Measurements from ENCODE around the gene RNF43.

RNF43 gene

DNA sequence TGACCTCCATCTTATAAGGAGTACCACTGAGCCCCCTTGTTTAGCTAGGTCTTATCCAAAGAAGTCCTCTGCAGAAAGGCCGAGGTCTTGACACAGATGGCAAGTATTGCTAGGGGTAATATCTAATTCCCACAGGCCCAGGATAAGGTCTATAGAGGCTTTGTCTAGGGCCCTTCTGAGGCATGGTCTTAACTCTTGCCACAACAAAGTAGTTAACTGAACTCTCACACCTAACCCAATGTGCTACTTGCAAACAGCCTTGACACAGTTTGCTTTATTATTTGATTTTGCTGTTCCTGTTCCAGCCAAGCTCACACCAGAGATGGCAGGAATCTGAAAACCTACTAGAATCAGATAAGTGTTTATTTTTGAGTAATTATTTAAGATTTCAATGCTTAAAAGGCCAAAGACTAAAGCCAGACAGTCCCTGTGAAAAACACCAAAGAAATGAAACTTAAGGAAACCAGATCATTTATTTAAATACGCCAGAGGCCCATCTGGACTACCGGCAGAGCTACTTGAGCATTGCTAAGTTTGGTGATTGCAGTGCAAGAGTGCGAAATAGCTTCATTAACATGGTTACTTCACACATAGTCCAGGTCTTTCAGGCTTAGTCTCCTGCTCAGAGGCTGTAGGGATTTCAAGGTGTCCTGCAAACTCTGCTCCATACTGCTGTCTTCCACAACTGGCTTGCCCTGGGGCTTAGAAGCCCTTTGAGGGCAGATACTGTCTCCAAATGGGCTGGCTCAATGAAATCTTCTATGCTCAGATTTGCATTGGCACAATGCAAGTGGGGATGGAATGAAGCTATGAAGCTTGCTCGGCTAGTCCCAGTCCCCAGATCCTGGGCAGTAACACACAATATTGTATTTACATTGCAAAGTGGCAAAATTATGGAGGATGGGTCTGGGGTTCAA, 36.9 kb downstream of the RNF43 start:
- no peak for DNase-seq

DNA sequence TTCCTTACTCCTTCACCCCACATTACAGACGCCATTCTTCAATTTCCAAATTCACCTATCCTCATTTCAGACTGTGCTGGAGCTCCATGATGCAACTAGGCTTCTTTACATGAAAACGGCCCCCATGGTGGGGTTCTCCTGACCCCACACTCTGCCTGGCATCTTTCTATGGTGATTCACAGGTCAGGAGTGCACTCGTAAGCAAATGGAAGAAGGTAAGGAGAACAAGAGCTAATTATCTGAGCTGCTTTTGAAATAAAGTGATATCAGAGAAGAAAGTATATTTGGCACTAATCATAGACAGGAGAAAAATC, 37.9 kb downstream of the RNF43 start:
- DNase-seq = no peak

GRCh38 chr17:58378733-58379510, 38.4 kb downstream of the RNF43 start:
- DNase-seq = no peak

DNA sequence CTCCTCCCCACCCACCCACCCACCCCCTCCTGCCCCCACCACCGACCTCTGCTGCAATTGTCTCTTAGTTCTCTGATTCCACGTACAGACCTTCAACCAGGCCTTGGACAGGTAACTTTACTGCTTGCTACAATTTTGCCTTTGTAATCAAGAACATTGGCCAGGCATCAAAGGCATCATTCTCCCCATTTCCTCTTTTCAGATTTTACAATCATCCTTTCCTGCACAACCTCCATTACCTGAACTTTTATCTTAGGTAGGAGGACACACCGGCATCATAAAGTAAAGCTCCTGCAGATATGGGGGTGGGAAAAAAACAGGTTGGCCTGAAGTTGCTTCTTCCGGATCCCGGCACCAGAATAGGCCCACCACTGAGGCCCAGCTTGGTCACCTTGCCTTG, 39.7 kb downstream of the RNF43 start:
- DNase-seq = no peak

- DNase-seq = no peak
Observed at GRCh38 chr17:58377093-58377601, 40.2 kb downstream of the RNF43 start.

GRCh38 chr17:58376472-58377000, 40.8 kb downstream of the RNF43 start:
- no peak for DNase-seq

GRCh38 chr17:58375811-58376210, 41.5 kb downstream of the RNF43 start:
- DNase-seq = no peak

DNA sequence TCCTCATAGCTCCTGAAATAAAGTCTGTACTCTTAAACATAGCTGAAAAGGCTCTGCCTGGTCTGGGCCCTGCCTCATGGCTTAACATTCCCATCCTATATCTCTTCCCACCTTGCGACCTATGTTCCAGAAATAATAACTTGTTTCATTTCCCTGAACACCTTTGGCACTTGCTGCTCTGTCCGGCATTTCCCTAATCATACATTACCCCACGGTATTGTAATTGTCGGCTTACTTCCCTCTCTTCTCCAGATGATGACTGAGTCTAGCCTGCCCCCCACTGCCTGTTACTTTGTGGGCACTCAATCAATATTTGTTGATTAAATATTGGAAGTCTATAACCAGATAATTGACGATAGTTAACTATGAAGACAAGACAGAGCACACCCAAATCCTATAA, 42.1 kb downstream of the RNF43 start:
- DNase-seq = no peak

DNA sequence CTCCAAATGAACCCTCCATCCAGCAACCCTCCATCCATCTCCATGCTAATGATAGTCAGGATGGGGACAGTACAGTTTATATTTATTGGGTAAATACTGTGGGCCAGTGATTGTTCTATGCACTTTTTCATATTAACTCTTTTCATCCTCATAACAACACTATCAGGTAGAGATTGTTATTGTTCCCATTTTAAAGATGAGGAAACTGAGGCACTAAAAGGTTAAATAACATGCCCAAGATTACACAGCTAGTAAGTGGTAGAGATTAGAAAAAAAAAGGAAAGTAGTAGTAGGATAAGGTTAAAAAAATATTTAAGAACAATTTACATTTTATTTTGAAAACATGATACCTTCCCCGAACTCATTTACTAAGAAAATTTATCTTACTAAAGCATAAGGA, 43.4 kb downstream of the RNF43 start:
- DNase-seq = no peak

DNA sequence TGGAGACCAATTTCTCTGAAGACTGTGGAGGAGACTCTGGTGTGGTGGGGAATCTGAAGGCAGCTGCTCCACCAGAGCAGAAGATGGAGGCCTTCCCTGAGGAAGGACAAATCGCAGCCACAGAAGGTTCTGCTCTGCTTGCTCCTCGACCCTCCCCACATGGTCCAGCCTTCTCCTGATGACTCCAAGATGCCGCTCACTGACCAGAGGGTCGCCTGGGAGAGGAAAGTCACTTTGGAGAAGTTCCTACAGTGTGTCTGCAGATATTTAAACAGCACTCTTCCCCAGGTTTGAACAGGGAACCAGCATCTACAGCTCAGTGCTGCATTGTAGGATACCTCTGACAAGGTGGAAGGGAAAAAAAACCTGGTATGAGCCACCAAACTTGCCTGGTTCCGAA, 44.3 kb downstream of the RNF43 start:
- DNase-seq = no peak

DNA sequence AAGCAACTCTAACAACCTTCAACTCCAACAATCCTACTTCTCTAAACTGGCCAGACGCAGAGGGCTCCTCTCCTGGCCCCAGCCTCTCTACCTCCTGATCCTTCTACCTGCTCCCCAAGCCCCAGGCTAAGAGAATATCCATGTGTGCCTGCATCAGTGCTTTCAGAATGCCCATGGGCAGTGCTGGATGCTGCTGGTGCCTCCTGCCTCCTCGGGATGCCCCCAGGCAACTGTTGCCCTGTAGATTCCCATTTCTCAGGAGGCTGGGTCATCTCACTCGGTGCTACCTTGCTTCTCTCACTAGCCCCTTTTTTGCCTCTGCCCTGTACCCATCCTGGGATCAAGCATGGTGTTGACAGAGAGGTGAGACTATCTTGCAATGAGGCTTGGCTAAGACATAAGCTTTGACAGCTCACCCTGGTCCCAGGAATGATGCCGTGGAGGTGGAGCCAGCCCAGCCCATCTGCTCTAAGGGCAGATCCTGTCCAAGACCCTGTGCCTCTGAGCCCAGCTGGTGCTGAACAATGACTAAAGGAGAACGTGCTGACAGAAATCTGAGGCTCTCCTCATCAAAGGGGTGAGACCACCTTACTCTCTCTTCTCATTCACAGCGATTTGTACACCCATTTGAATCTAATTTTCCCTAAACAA, 45.9 kb downstream of the RNF43 start:
- DNase-seq = no peak

- DNase-seq = no peak
Observed at GRCh38 chr17:58370716-58371115, 46.6 kb downstream of the RNF43 start.

DNA sequence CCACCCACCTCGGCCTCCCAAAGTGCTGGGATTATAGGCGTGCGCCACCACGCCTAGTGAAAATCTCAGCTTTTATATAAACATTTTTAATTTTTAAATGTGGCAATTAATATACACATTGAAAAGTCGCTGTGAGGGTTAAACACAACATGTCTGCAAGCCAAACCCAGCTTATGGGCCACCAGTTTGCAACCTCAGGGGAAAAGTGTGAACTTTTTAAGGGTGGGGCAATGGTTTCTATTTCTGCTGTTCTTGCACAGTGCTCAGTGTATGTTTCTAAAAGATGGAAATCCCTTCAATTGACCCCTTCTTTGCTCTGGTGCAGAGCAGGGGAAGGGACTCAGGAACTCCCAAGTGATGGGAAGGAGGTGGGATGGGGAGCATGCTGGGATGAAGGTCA, 47.0 kb downstream of the RNF43 start:
- no peak for DNase-seq

- no peak for DNase-seq
Observed at GRCh38 chr17:58369214-58370031, 47.9 kb downstream of the RNF43 start.

- no peak for DNase-seq
Observed at GRCh38 chr17:58368860-58369213, 48.5 kb downstream of the RNF43 start.

All from activated gamma-delta T cell treated with Interleukin-2 at 50 U/mL for 16 hours (primary cell).